Measurements from ENCODE around the gene MEF2D. TPM values are rescaled to one million over a fixed set of nuclear protein-coding genes. Genes with fewer than 3 reads are reported as not detected.

The MEF2D gene
- total and polyA plus RNA-seq, 2 donors (not counting 1 experiment from before 2014, with no cell fraction given): 65.6 to 128 TPM

DNA sequence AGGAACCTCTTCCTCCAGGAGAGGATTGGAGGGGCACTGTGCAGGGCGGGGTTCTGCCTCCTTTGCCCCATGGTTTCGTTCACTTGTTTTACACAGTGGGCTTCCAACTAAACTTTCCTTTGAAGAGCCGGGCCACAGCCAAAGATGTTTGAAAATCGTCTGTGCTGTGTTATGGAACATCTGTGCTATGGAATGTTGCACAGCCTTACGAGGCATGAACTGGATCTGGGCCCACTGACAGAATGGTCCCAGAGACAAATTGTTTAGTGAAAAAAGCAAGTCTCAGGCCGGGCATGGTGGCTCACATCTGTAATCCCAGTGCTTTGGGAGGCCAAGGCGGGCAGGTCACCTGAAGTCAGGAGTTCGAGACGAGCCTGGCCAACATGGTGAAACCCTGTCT lies 12.6 kb upstream of the MEF2D start:
- TF ChIP-seq EZH2 (IDR thresholded peaks at IDR 0.05; ENCODE audit: borderline replicate concordance, insufficient read depth, low read depth, low read length, poor library complexity, severe bottlenecking): no peak
- TF ChIP-seq CTCF (IDR thresholded peaks at IDR 0.05): no peak
- H3K9ac ChIP-seq (ENCODE audit: low read length): no peak overlapping the region
- ChIA-PET POLR2A (no interaction called here), CTCF (interaction anchor here (0.7 to 1.2 kb wide), 3 partner anchors 9 to 29 kb away, joined by 3 to 4 read pairs (median 3); no protein-coding TSS in a partner anchor)
- no peaks in the 10 kb centered on the region for H3K27me3 ChIP-seq (replicated peaks in 1 of 4; ENCODE audit: control extremely low read depth in 1 of 4, control insufficient read depth in 3 of 4, insufficient read depth in 4 of 4, low read length in 3 of 4)
- Mint-ChIP-seq H3K27me3 (no peaks in the 10 kb centered on the region), H3K4me1 (peaks cover 7% of the 10 kb centered on the region), H3K9me3 (ENCODE audit: insufficient read depth) (no peaks in the 10 kb centered on the region), H3K4me3 (no peak overlapping the region), H3K27ac (no peak overlapping the region)
- no peak overlapping the region for H3K27ac ChIP-seq (ENCODE audit: low read length in 2 of 2)
- no peaks in the 10 kb centered on the region for H3K36me3 ChIP-seq (replicated peaks in 1 of 2; ENCODE audit: control extremely low read depth in 1 of 2, control insufficient read depth in 1 of 2, extremely low read depth in 1 of 2, insufficient read depth in 2 of 2, low read length in 1 of 2)
- H3K4me3 ChIP-seq (ENCODE audit: control extremely low read depth in 1 of 5, extremely low read depth in 1 of 5, insufficient read depth in 1 of 5, low read depth in 2 of 5, low read length in 4 of 5): no peak overlapping the region
- no peaks in the 10 kb centered on the region for H3K9me3 ChIP-seq (ENCODE audit: control extremely low read depth in 1 of 3, control insufficient read depth in 2 of 3, insufficient read depth in 1 of 3, low read length in 2 of 3)
- intact Hi-C loops (cut with micrococcal nuclease): no loop called here
- no peaks in the 10 kb centered on the region for H3K79me2 ChIP-seq (ENCODE audit: control insufficient read depth, insufficient read depth, low read length)
- ATAC-seq (ENCODE audit: low read depth): no peak
- no peak for DNase-seq
- H3K4me2 ChIP-seq (replicated peaks; ENCODE audit: low read depth, low read length, poor library complexity, severe bottlenecking): no peak overlapping the region
- H3K4me1 ChIP-seq (ENCODE audit: control insufficient read depth in 2 of 2, insufficient read depth in 2 of 2, low read length in 2 of 2): peaks cover under 1 to 9% of the 10 kb centered on the region in 2 donors
- H2AFZ ChIP-seq (ENCODE audit: insufficient read depth, low read depth, low read length, poor library complexity, severe bottlenecking): no peak overlapping the region
- 98% methylated on average over 6 of the region's 9 CpGs for WGBS (ENCODE audit: insufficient coverage)
- H4K20me1 ChIP-seq (ENCODE audit: control insufficient read depth, insufficient read depth, low read length, poor library complexity, severe bottlenecking): no peaks in the 10 kb centered on the region

- Histone ChIP-seq H3K36me3 (replicated peaks in 1 of 2; ENCODE audit: control extremely low read depth in 1 of 2, control insufficient read depth in 1 of 2, extremely low read depth in 1 of 2, insufficient read depth in 2 of 2, low read length in 1 of 2) (no peaks in the 10 kb centered on the region), H3K9ac (ENCODE audit: low read length) (no peak overlapping the region), H3K79me2 (ENCODE audit: control insufficient read depth, insufficient read depth, low read length) (no peaks in the 10 kb centered on the region), H3K4me2 (replicated peaks; ENCODE audit: low read depth, low read length, poor library complexity, severe bottlenecking) (no peak overlapping the region), H3K9me3 (ENCODE audit: control extremely low read depth in 1 of 3, control insufficient read depth in 2 of 3, insufficient read depth in 1 of 3, low read length in 2 of 3) (no peaks in the 10 kb centered on the region), H3K4me3 (ENCODE audit: control extremely low read depth in 1 of 5, extremely low read depth in 1 of 5, insufficient read depth in 1 of 5, low read depth in 2 of 5, low read length in 4 of 5) (no peak overlapping the region), H4K20me1 (ENCODE audit: control insufficient read depth, insufficient read depth, low read length, poor library complexity, severe bottlenecking) (no peaks in the 10 kb centered on the region), H3K4me1 (ENCODE audit: control insufficient read depth in 2 of 2, insufficient read depth in 2 of 2, low read length in 2 of 2) (peaks cover 2 to 13% of the 10 kb centered on the region in 2 donors), H3K27ac (ENCODE audit: low read length in 2 of 2) (no peak overlapping the region), H3K27me3 (replicated peaks in 1 of 4; ENCODE audit: control extremely low read depth in 1 of 4, control insufficient read depth in 3 of 4, insufficient read depth in 4 of 4, low read length in 3 of 4) (no peaks in the 10 kb centered on the region), H2AFZ (ENCODE audit: insufficient read depth, low read depth, low read length, poor library complexity, severe bottlenecking) (no peak overlapping the region)
- POLR2A ChIA-PET: no interaction called here
- no peak for DNase-seq
- no peak overlapping the region for H3K4me3 Mint-ChIP-seq
- CTCF ChIA-PET: interaction anchor here (1.0 to 1.5 kb wide), 2 partner anchors 10 to 31 kb away, joined by 3 to 4 read pairs; no protein-coding TSS in a partner anchor
- 81% methylated on average over 3 of the region's 7 CpGs for WGBS (ENCODE audit: insufficient coverage)
- peaks cover 16% of the 10 kb centered on the region for H3K4me1 Mint-ChIP-seq
- H3K27ac Mint-ChIP-seq: no peak overlapping the region
- intact Hi-C loops (cut with micrococcal nuclease): no loop called here
- no peak for TF ChIP-seq EZH2 (IDR thresholded peaks at IDR 0.05; ENCODE audit: borderline replicate concordance, insufficient read depth, low read depth, low read length, poor library complexity, severe bottlenecking)
- TF ChIP-seq CTCF (IDR thresholded peaks at IDR 0.05): no peak
- H3K9me3 Mint-ChIP-seq (ENCODE audit: insufficient read depth): no peaks in the 10 kb centered on the region
- no peak for ATAC-seq (ENCODE audit: low read depth)
- H3K27me3 Mint-ChIP-seq: no peaks in the 10 kb centered on the region
Measured at GRCh38 chr1:156511644-156512043, 11.1 kb upstream of the MEF2D start.
